GM12878 (cell line): Measurements from ENCODE around the gene PYGO2. TPM values are rescaled to one million over a fixed set of nuclear protein-coding genes. Genes with fewer than 3 reads are reported as not detected.

ENCODE experiments used
- ATAC-seq: fragments of 200-7000 bp; cut with Tn5 transposase; 3 replicates; pipeline ENCODE4 v1.9.1; 2020; ENCODE audit warnings: mild to moderate bottlenecking, moderate library complexity
- BruUV-seq: library from RNA; stranded (reverse); fragments of 400-500 nt; replicated peaks from 2 replicates; lab custom pipeline; 2021; lab: Mats Ljungman, UMichigan
- CTCF ChIA-PET: fragments of 300-600 bp; sonication (Branson Sonifier 250); formaldehyde crosslinking; extraction: SDS; loops from one replicate; lab custom pipeline; 2021; ENCODE audit warnings: inconsistent platforms; lab: Yijun Ruan, JAX
- POLR2A ChIA-PET: fragments of 350-600 bp; formaldehyde crosslinking; extraction: SDS; loops from one replicate; lab custom pipeline; 2021; ENCODE audit warnings: inconsistent platforms; lab: Charles Lee
- RAD21 ChIA-PET: fragments of 300-600 bp; sonication (Branson Sonifier 250); formaldehyde crosslinking; loops from one replicate; lab custom pipeline; 2023; ENCODE audit warnings: antibody characterized with exemption; ENCODE audit not compliant: unreplicated experiment; lab: Charles Lee
- SMC1A ChIA-PET: fragments of 300-600 bp; sonication (Branson Sonifier 250); formaldehyde crosslinking; loops from one replicate; lab custom pipeline; 2023; ENCODE audit not compliant: unreplicated experiment, uncharacterized antibody; lab: Charles Lee
- DNase-seq: peaks from one replicate; pipeline ENCODE4 v3.0.0-alpha.2; 2011; ENCODE audit warnings: low read depth, low spot score
- FAIRE-seq: peaks from 3 replicates; lab custom pipeline; 2011; peaks lifted over from hg19 to GRCh38; lab: Jason Lieb, UNC
- H2AFZ ChIP-seq: 2 replicates; pipeline ENCODE4 v1.6.0; 2011; ENCODE audit warnings: low read depth, low read length, control low read depth; ENCODE audit not compliant: control insufficient read depth
- H3K27ac ChIP-seq: 2 replicates; pipeline ENCODE4 v1.5.1; 2011; ENCODE audit warnings: control low read depth; ENCODE audit not compliant: control insufficient read depth, insufficient read depth
- H3K27me3 ChIP-seq, 2 experiments: replicated peaks in 1 of 2; 2 replicates each; pipeline versions ENCODE4 v1.6.0 to v1.6.1; 2011; ENCODE audit warnings: low read length in 1 of 2; ENCODE audit not compliant: control insufficient read depth in 2 of 2, insufficient read depth in 2 of 2
- H3K36me3 ChIP-seq, 2 experiments: 2 replicates each; pipeline ENCODE4 v1.5.1; 2011; ENCODE audit warnings: low read length in 1 of 2; ENCODE audit not compliant: control insufficient read depth in 2 of 2, insufficient read depth in 2 of 2
- H3K4me1 ChIP-seq: 2 replicates; pipeline ENCODE4 v1.6.1; 2011; ENCODE audit warnings: mild to moderate bottlenecking, low read length, moderate library complexity, mixed read lengths; ENCODE audit not compliant: control insufficient read depth, insufficient read depth
- H3K4me2 ChIP-seq: 2 replicates; pipeline ENCODE4 v1.6.0; 2011; ENCODE audit warnings: control low read depth; ENCODE audit not compliant: control insufficient read depth, insufficient read depth
- H3K4me3 ChIP-seq: fragments of 200-600 bp; sonication (generic); 2 replicates; pipeline ENCODE4 v1.5.1; 2016
- H3K79me2 ChIP-seq: 2 replicates; pipeline ENCODE4 v1.6.0; 2011; ENCODE audit warnings: low read length; ENCODE audit not compliant: control insufficient read depth, insufficient read depth
- H3K9ac ChIP-seq: 2 replicates; pipeline ENCODE4 v1.8.0; 2011; ENCODE audit warnings: low read length, control low read depth, mixed read lengths; ENCODE audit not compliant: control insufficient read depth, insufficient read depth
- H3K9me3 ChIP-seq: replicated peaks from 3 replicates; pipeline ENCODE4 v1.5.1; 2011; ENCODE audit warnings: mild to moderate bottlenecking, low read length; ENCODE audit not compliant: control insufficient read depth, insufficient read depth
- H4K20me1 ChIP-seq: 2 replicates; pipeline ENCODE4 v1.6.0; 2011; ENCODE audit not compliant: control insufficient read depth, insufficient read depth
- BRCA1 ChIP-seq: IDR thresholded peaks from 2 replicates; pipeline ENCODE4 v1.6.1; 2011; ENCODE audit warnings: low read depth, low read length, improper control_type of control experiment
- MTA3 ChIP-seq: IDR thresholded peaks from 2 replicates; pipeline ENCODE4 v1.6.1; 2012; ENCODE audit warnings: low read length, inconsistent platforms, borderline replicate concordance
- MXI1 ChIP-seq: fragments of 150-350 bp; IDR thresholded peaks from 2 replicates; pipeline ENCODE4 v1.6.1; 2011; ENCODE audit warnings: low read depth, mild to moderate bottlenecking, inconsistent platforms, low read length, improper control_type of control experiment
- MYB ChIP-seq: fragments of 150-350 bp; IDR thresholded peaks from 2 replicates; pipeline ENCODE4 v1.6.1; 2014; ENCODE audit warnings: mild to moderate bottlenecking, low read depth, low read length, borderline replicate concordance
- NR2F1 ChIP-seq: fragments of 450-650 bp; conservative IDR thresholded peaks from 2 replicates; pipeline ENCODE4 v1.6.1; 2017; ENCODE audit warnings: mild to moderate bottlenecking
- RAD21 ChIP-seq: IDR thresholded peaks from 2 replicates; pipeline ENCODE4 v1.6.1; 2011; ENCODE audit warnings: mild to moderate bottlenecking, low read depth, low read length, moderate library complexity; ENCODE audit not compliant: insufficient read depth
- SMARCA5 ChIP-seq: fragments of 450-650 bp; IDR thresholded peaks from 2 replicates; pipeline ENCODE4 v1.6.1; 2017; ENCODE audit warnings: mild to moderate bottlenecking
- SPI1 ChIP-seq: IDR thresholded peaks from 2 replicates; pipeline ENCODE4 v1.6.1; 2011; ENCODE audit warnings: low read depth, mild to moderate bottlenecking, low read length, moderate library complexity, borderline replicate concordance; ENCODE audit not compliant: insufficient read depth
- SUZ12 ChIP-seq: fragments of 200-600 bp; sonication (generic); IDR thresholded peaks from one replicate; pipeline ENCODE4 v1.6.1; 2018; ENCODE audit warnings: antibody characterized with exemption, mild to moderate bottlenecking; ENCODE audit not compliant: unreplicated experiment
- TARDBP ChIP-seq: IDR thresholded peaks from 2 replicates; pipeline ENCODE4 v1.6.1; 2016; ENCODE audit warnings: borderline replicate concordance
- WRNIP1 ChIP-seq: IDR thresholded peaks from 2 replicates; pipeline ENCODE4 v1.6.1; 2011; ENCODE audit warnings: low read depth, low read length, improper control_type of control experiment, borderline replicate concordance
- ZNF384 ChIP-seq: IDR thresholded peaks from 2 replicates; pipeline ENCODE4 v1.6.1; 2012; ENCODE audit warnings: low read depth, mild to moderate bottlenecking, low read length, improper control_type of control experiment, borderline replicate concordance
- WGBS: methylation state at CpG from one replicate; pipeline ENCODE4 v1.1.6; 2016; ENCODE audit warnings: low lambda C conversion rate; ENCODE audit not compliant: insufficient replicate concordance, insufficient coverage; ENCODE audit errors: missing lambda C conversion rate; 5-methylcytosine and 5-hydroxymethylcytosine counted together
- in situ Hi-C: fragments of 300-500 bp; cut with MboI; formaldehyde crosslinking; loops from 9 replicates; pipeline ENCODE4 v1.14.3; 2018; ENCODE audit warnings: mixed read lengths
- intact Hi-C: fragments of 100-400 bp; cut with micrococcal nuclease; formaldehyde crosslinking; loops from one replicate; pipeline ENCODE4 v1.14.2; 2022; ENCODE audit not compliant: unreplicated experiment
- polyA plus RNA-seq, 11 experiments: library from polyadenylated mRNA; depleted of rRNA in 4 of 11; unstranded in 6 of 11; stranded (reverse) in 5 of 11; fragments of >200 nt; fragmentation: Nextera tagmentation in 4 of 11; fragmentation: Illumina TruSeq in 1 of 11; extraction: Ambion mirVana in 4 of 11; extraction: Trizol in 1 of 11; gene quantifications; 1 replicate in 1 of 11; 2 replicates in 10 of 11; pipeline versions ENCODE4 v1.2.1 to v1.2.3, GENCODE V29; 2011 to 2016; ENCODE audit warnings: inconsistent platforms in 2 of 11, missing spikeins in 2 of 11, low read depth in 1 of 11
- total RNA-seq, 4 experiments: library from RNA; depleted of rRNA in 3 of 4; stranded (reverse); fragments of >200 nt in 3 of 4; fragmentation: Illumina TruSeq in 1 of 4; extraction: Trizol in 1 of 4; gene quantifications; 2 replicates each; pipeline versions ENCODE4 v1.2.1 to v1.2.3, GENCODE V29; 2013 to 2021
- TF ChIP-seq, protein P1 (sequence below): fragments of 450-650 bp; IDR thresholded peaks from 2 replicates; pipeline ENCODE4 v1.6.1; 2017; ENCODE audit warnings: mild to moderate bottlenecking, moderate library complexity
- TF ChIP-seq, protein P2 (sequence below): fragments of 450-650 bp; formaldehyde crosslinking; IDR thresholded peaks from 2 replicates; pipeline ENCODE4 v1.4.0; 2022; ENCODE audit warnings: mild to moderate bottlenecking, moderate library complexity
- TF ChIP-seq, protein P3 (sequence below): IDR thresholded peaks from 2 replicates; pipeline ENCODE4 v1.6.1; 2012; ENCODE audit warnings: low read length, inconsistent platforms
- TF ChIP-seq, protein P4 (sequence below): IDR thresholded peaks from 2 replicates; pipeline ENCODE4 v1.6.1; 2012; ENCODE audit warnings: low read depth, low read length, improper control_type of control experiment

The PYGO2 gene
- total and polyA plus RNA-seq, 10 of the 15 experiments (the other 5 are each of a cell fraction or from before 2014, with no cell fraction given) = 8.1 to 33.8 (median 23.5) TPM

DNA sequence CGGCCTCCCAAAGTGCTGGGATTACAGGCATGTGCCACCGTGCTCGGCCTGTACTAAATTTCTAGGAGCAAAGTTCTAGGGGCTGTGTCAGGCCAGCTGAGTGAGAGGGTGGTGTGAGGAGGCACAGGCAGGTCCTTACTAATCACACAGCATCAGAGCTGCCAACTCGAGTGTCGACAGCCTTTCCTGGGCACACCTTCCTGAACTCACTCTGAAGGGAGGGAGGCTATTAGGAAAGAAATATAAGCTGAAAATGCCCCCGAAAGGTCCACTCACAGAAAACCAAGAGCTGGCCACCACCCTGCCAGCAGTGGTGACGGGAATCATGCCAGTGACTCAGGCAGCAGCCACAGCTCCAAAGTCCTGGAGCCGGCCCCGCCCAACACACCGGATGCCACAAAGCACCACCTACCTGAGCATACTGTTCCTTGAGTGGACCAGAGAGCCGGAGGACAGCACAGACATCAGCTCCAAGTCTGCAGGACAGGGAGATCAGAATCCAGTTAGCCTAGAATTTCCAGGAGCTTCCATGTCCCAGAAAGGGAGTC, 29.6 kb downstream of the PYGO2 start:
- POLR2A ChIA-PET = no interaction called here
- no peak overlapping the region for H3K27ac ChIP-seq
- H3K4me2 ChIP-seq = no peak overlapping the region
- TF ChIP-seq TARDBP (no peak), MXI1 (no peak), BRCA1 (no peak), SMARCA5 (no peak), NR2F1 (no peak), SPI1 (no peak), RAD21 (no peak), WRNIP1 (no peak), MYB (no peak), MTA3 (no peak), ZNF384 (no peak), SUZ12 (no peak)
- TF ChIP-seq, protein P1, sequence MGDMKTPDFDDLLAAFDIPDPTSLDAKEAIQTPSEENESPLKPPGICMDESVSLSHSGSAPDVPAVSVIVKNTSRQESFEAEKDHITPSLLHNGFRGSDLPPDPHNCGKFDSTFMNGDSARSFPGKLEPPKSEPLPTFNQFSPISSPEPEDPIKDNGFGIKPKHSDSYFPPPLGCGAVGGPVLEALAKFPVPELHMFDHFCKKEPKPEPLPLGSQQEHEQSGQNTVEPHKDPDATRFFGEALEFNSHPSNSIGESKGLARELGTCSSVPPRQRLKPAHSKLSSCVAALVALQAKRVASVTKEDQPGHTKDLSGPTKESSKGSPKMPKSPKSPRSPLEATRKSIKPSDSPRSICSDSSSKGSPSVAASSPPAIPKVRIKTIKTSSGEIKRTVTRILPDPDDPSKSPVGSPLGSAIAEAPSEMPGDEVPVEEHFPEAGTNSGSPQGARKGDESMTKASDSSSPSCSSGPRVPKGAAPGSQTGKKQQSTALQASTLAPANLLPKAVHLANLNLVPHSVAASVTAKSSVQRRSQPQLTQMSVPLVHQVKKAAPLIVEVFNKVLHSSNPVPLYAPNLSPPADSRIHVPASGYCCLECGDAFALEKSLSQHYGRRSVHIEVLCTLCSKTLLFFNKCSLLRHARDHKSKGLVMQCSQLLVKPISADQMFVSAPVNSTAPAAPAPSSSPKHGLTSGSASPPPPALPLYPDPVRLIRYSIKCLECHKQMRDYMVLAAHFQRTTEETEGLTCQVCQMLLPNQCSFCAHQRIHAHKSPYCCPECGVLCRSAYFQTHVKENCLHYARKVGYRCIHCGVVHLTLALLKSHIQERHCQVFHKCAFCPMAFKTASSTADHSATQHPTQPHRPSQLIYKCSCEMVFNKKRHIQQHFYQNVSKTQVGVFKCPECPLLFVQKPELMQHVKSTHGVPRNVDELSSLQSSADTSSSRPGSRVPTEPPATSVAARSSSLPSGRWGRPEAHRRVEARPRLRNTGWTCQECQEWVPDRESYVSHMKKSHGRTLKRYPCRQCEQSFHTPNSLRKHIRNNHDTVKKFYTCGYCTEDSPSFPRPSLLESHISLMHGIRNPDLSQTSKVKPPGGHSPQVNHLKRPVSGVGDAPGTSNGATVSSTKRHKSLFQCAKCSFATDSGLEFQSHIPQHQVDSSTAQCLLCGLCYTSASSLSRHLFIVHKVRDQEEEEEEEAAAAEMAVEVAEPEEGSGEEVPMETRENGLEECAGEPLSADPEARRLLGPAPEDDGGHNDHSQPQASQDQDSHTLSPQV = no peak
- TF ChIP-seq, protein P2, sequence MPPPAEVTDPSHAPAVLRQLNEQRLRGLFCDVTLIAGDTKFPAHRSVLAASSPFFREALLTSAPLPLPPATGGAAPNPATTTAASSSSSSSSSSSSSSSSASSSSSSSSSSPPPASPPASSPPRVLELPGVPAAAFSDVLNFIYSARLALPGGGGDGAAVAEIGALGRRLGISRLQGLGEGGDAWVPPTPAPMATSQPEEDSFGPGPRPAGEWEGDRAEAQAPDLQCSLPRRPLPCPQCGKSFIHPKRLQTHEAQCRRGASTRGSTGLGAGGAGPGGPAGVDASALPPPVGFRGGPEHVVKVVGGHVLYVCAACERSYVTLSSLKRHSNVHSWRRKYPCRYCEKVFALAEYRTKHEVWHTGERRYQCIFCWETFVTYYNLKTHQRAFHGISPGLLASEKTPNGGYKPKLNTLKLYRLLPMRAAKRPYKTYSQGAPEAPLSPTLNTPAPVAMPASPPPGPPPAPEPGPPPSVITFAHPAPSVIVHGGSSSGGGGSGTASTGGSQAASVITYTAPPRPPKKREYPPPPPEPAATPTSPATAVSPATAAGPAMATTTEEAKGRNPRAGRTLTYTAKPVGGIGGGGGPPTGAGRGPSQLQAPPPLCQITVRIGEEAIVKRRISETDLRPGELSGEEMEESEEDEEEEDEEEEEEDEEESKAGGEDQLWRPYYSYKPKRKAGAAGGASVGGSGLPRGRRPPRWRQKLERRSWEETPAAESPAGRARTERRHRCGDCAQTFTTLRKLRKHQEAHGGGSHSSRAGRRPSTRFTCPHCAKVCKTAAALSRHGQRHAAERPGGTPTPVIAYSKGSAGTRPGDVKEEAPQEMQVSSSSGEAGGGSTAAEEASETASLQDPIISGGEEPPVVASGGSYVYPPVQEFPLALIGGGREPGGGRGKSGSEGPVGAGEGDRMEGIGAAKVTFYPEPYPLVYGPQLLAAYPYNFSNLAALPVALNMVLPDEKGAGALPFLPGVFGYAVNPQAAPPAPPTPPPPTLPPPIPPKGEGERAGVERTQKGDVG (CRISPR knock-in tag) = no peak
- TF ChIP-seq, protein P3, sequence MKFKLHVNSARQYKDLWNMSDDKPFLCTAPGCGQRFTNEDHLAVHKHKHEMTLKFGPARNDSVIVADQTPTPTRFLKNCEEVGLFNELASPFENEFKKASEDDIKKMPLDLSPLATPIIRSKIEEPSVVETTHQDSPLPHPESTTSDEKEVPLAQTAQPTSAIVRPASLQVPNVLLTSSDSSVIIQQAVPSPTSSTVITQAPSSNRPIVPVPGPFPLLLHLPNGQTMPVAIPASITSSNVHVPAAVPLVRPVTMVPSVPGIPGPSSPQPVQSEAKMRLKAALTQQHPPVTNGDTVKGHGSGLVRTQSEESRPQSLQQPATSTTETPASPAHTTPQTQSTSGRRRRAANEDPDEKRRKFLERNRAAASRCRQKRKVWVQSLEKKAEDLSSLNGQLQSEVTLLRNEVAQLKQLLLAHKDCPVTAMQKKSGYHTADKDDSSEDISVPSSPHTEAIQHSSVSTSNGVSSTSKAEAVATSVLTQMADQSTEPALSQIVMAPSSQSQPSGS = no peak
- TF ChIP-seq, protein P4, sequence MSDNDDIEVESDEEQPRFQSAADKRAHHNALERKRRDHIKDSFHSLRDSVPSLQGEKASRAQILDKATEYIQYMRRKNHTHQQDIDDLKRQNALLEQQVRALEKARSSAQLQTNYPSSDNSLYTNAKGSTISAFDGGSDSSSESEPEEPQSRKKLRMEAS = no peak
- BruUV-seq = no TSS peak
- DNase-seq (no peak), ATAC-seq (no peak), FAIRE-seq (no peak)
- no peak overlapping the region for H3K4me3 ChIP-seq
- intact Hi-C loops (no loop called here), in situ Hi-C loops (no loop called here)
- no peaks in the 10 kb centered on the region for H3K9me3 ChIP-seq
- H3K9ac ChIP-seq = no peak overlapping the region
- no peaks in the 10 kb centered on the region for H3K27me3 ChIP-seq
- peaks cover 3 to 19% of the 10 kb centered on the region in 2 experiments for H3K36me3 ChIP-seq
- H2AFZ ChIP-seq = no peak overlapping the region
- CTCF ChIA-PET = interaction anchor here (1.1 kb wide), 1 partner anchor 50 kb away, joined by 3 read pairs; no protein-coding TSS in a partner anchor
- RAD21 ChIA-PET = no interaction called here
- H4K20me1 ChIP-seq = no peaks in the 10 kb centered on the region
- WGBS = 97% methylated on average over 11 of the region's 11 CpGs
- SMC1A ChIA-PET = interaction anchor here (0.6 to 0.9 kb wide), 2 partner anchors 9 to 532 kb away, joined by 3 to 4 read pairs; no protein-coding TSS in a partner anchor
- peaks cover 26% of the 10 kb centered on the region for H3K79me2 ChIP-seq
- no peaks in the 10 kb centered on the region for H3K4me1 ChIP-seq
